Loucy (cell line): ENCODE data around the gene CYP1A1.

Experiments used
- H2AFZ ChIP-seq: fragments of 200-600 bp; sonication (generic); 2 replicates; pipeline ENCODE4 v1.6.0; 2016; ENCODE audit warnings: antibody characterized with exemption, mild to moderate bottlenecking, low read length, moderate library complexity
- H3F3A ChIP-seq: fragments of 200-600 bp; 2 replicates; pipeline ENCODE4 v1.6.0; 2016; ENCODE audit warnings: antibody characterized with exemption, low read depth, mild to moderate bottlenecking
- H3K27me3 ChIP-seq: fragments of 200-600 bp; sonication (generic); 2 replicates; pipeline ENCODE4 v1.6.1; 2014; ENCODE audit warnings: low read length, mild to moderate bottlenecking; ENCODE audit not compliant: insufficient read depth, poor library complexity, severe bottlenecking
- H3K36me3 ChIP-seq: fragments of 200-600 bp; sonication (generic); 2 replicates; pipeline ENCODE4 v1.6.1; 2016; ENCODE audit warnings: low read length; ENCODE audit not compliant: insufficient read depth
- H3K4me1 ChIP-seq: fragments of 200-600 bp; sonication (generic); 2 replicates; pipeline ENCODE4 v1.5.1; 2014; ENCODE audit warnings: low read length, mild to moderate bottlenecking; ENCODE audit not compliant: insufficient read depth, poor library complexity, severe bottlenecking
- H3K4me2 ChIP-seq: fragments of 200-600 bp; sonication (generic); 2 replicates; pipeline ENCODE4 v1.6.0; 2014; ENCODE audit warnings: antibody characterized with exemption, low read length, low read depth, mild to moderate bottlenecking; ENCODE audit not compliant: poor library complexity, severe bottlenecking
- H3K4me3 ChIP-seq: fragments of 200-600 bp; sonication (generic); 2 replicates; pipeline ENCODE4 v1.5.1; 2014; ENCODE audit warnings: low read length, mild to moderate bottlenecking, mixed read lengths; ENCODE audit not compliant: poor library complexity, severe bottlenecking
- H3K79me2 ChIP-seq: fragments of 200-600 bp; sonication (generic); 2 replicates; pipeline ENCODE4 v1.6.1; 2014; ENCODE audit warnings: low read length; ENCODE audit not compliant: insufficient read depth
- H3K9ac ChIP-seq: fragments of 200-600 bp; sonication (generic); 2 replicates; pipeline ENCODE4 v1.6.0; 2014; ENCODE audit warnings: mild to moderate bottlenecking, low read depth, low read length, moderate library complexity; ENCODE audit not compliant: poor library complexity, severe bottlenecking
- H3K9me2 ChIP-seq: fragments of 200-600 bp; sonication (generic); replicated peaks from 2 replicates; pipeline ENCODE4 v1.6.1; 2016; ENCODE audit warnings: low read depth, low read length, mixed read lengths
- H3K9me3 ChIP-seq: fragments of 200-600 bp; sonication (generic); 2 replicates; pipeline ENCODE4 v1.6.1; 2014; ENCODE audit warnings: mild to moderate bottlenecking, antibody characterized with exemption, low read length, low read depth; ENCODE audit not compliant: insufficient read depth
- H4K20me1 ChIP-seq: fragments of 200-600 bp; sonication (generic); 2 replicates; pipeline ENCODE4 v1.6.0; 2014; ENCODE audit warnings: antibody characterized with exemption, low read length, mild to moderate bottlenecking; ENCODE audit not compliant: insufficient read depth, poor library complexity, severe bottlenecking
- EZH2phosphoT487 ChIP-seq: fragments of 200-600 bp; IDR thresholded peaks from 2 replicates; pipeline ENCODE4 v1.6.1; 2018; ENCODE audit warnings: antibody characterized with exemption, mild to moderate bottlenecking, moderate library complexity, borderline replicate concordance
- TF ChIP-seq, protein P1 (sequence below): fragments of 200-600 bp; sonication (generic); conservative IDR thresholded peaks from 2 replicates; pipeline ENCODE4 v1.5.1; 2014; ENCODE audit warnings: mild to moderate bottlenecking, antibody characterized with exemption, low read length

Gene CYP1A1

DNA sequence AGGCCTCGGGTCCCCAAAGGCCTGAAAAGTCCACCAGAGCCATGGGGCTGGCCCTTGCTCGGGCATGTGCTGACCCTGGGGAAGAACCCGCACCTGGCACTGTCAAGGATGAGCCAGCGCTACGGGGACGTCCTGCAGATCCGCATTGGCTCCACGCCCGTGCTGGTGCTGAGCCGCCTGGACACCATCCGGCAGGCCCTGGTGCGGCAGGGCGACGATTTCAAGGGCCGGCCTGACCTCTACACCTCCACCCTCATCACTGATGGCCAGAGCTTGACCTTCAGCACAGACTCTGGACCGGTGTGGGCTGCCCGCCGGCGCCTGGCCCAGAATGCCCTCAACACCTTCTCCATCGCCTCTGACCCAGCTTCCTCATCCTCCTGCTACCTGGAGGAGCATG is 24.5 kb upstream of the CYP1A1 start:
- H3K9me3 ChIP-seq = no peaks in the 10 kb centered on the region
- no peak overlapping the region for H3K4me3 ChIP-seq
- H2AFZ ChIP-seq = no peak overlapping the region
- no peak overlapping the region for H3K4me2 ChIP-seq
- H3K36me3 ChIP-seq = no peaks in the 10 kb centered on the region
- no peaks in the 10 kb centered on the region for H3K27me3 ChIP-seq
- H3K79me2 ChIP-seq = no peaks in the 10 kb centered on the region
- H3K9ac ChIP-seq = no peak overlapping the region
- no peaks in the 10 kb centered on the region for H3F3A ChIP-seq
- no peaks in the 10 kb centered on the region for H3K9me2 ChIP-seq
- H4K20me1 ChIP-seq = no peaks in the 10 kb centered on the region
- H3K4me1 ChIP-seq = no peaks in the 10 kb centered on the region
- TF ChIP-seq EZH2phosphoT487 = no peak
- TF ChIP-seq, protein P1, sequence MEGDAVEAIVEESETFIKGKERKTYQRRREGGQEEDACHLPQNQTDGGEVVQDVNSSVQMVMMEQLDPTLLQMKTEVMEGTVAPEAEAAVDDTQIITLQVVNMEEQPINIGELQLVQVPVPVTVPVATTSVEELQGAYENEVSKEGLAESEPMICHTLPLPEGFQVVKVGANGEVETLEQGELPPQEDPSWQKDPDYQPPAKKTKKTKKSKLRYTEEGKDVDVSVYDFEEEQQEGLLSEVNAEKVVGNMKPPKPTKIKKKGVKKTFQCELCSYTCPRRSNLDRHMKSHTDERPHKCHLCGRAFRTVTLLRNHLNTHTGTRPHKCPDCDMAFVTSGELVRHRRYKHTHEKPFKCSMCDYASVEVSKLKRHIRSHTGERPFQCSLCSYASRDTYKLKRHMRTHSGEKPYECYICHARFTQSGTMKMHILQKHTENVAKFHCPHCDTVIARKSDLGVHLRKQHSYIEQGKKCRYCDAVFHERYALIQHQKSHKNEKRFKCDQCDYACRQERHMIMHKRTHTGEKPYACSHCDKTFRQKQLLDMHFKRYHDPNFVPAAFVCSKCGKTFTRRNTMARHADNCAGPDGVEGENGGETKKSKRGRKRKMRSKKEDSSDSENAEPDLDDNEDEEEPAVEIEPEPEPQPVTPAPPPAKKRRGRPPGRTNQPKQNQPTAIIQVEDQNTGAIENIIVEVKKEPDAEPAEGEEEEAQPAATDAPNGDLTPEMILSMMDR = no peak

GRCh38 chr15:74748322-74748946 is 23.1 kb upstream of the CYP1A1 start, which contains the start of gene CYP1A2:
TSS of gene CYP1A2 (plus strand) at chr15:74748845. CDS start at chr15:74749739, 894 bp downstream.
- H3F3A ChIP-seq = no peaks in the 10 kb centered on the region
- no peaks in the 10 kb centered on the region for H3K4me1 ChIP-seq
- H3K36me3 ChIP-seq = no peaks in the 10 kb centered on the region
- H3K9me3 ChIP-seq = no peaks in the 10 kb centered on the region
- no peak within 1 kb of the TSS for H2AFZ ChIP-seq
- H3K4me3 ChIP-seq = no peak within 1 kb of the TSS
- no peaks in the 10 kb centered on the region for H4K20me1 ChIP-seq
- no peaks in the 10 kb centered on the region for H3K27me3 ChIP-seq
- H3K4me2 ChIP-seq = no peak within 1 kb of the TSS
- H3K79me2 ChIP-seq = no peaks in the 10 kb centered on the region
- no peak for TF ChIP-seq EZH2phosphoT487
- TF ChIP-seq, protein P1 = no peak
- H3K9ac ChIP-seq = no peak within 1 kb of the TSS
- H3K9me2 ChIP-seq = no peaks in the 10 kb centered on the region

DNA sequence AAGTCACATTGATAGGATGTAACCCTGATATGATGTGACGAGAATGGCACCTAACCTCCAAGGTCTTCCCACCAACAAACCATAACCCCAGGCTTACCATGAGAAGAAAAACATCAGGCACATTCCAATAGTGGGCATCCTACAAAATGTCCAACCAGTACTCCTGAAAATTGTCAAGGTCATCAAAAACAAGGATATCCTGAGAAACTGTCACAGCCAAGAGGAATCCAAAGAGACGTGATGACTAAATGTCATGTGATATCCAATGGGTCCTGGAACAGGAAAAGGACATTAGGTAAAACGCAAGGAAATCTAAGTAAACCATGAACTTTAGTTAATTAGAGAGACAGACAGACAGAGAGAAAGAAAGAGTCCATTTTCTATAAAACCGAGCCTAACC is 21.1 kb upstream of the CYP1A1 start:
- Histone ChIP-seq H4K20me1 (no peaks in the 10 kb centered on the region), H3K27me3 (no peaks in the 10 kb centered on the region), H3K4me2 (no peak overlapping the region), H2AFZ (no peak overlapping the region), H3K9me3 (no peaks in the 10 kb centered on the region), H3K4me1 (no peaks in the 10 kb centered on the region), H3K36me3 (no peaks in the 10 kb centered on the region), H3K9me2 (no peaks in the 10 kb centered on the region), H3K79me2 (no peaks in the 10 kb centered on the region), H3F3A (no peaks in the 10 kb centered on the region), H3K9ac (no peak overlapping the region), H3K4me3 (no peak overlapping the region)
- TF ChIP-seq, protein P1 = no peak
- no peak for TF ChIP-seq EZH2phosphoT487
